Esophagus squamous epithelium (tissue), 5 donors: ENCODE results near the gene COL8A1. TPM values are rescaled to one million over a fixed set of nuclear protein-coding genes. Genes with fewer than 3 reads are reported as not detected.

Experiments
- DNase-seq: peaks from one replicate; lab custom pipeline; 2025; lab: John Stamatoyannopoulos, UW
- H3K27ac ChIP-seq, 4 donors: fragments of 200-600 bp; sonication (generic); one replicate each; pipeline ENCODE4 v1.5.1; 2016 to 2019; ENCODE audit warnings: mild to moderate bottlenecking in 1 of 4
- H3K27me3 ChIP-seq, 4 donors: fragments of 200-600 bp; sonication (generic); 1 replicate in 3 of 4; 2 replicates in 1 of 4; pipeline versions ENCODE4 v1.5.1 to v1.6.0; 2017 to 2021; ENCODE audit warnings: antibody characterized with exemption in 1 of 4
- H3K36me3 ChIP-seq, 3 donors: fragments of 200-600 bp; sonication (generic); one replicate each; pipeline ENCODE4 v1.5.1; 2016 to 2019
- H3K4me1 ChIP-seq, 3 donors: fragments of 200-600 bp; sonication (generic); one replicate each; pipeline ENCODE4 v1.5.1; 2017 to 2019
- H3K4me3 ChIP-seq, 4 donors: fragments of 200-600 bp; sonication (generic); 1 replicate in 3 of 4; 2 replicates in 1 of 4; pipeline ENCODE4 v1.5.1; 2016 to 2019; ENCODE audit warnings: mild to moderate bottlenecking in 2 of 4, moderate library complexity in 1 of 4
- H3K9me3 ChIP-seq, 3 donors: fragments of 200-600 bp; sonication (generic); one replicate each; pipeline ENCODE4 v1.5.1; 2016 to 2019
- POLR2A ChIP-seq, 4 donors: fragments of 450-650 bp; IDR thresholded peaks; one replicate each; pipeline ENCODE4 v1.6.1; 2017; ENCODE audit warnings: antibody characterized with exemption in 4 of 4, mild to moderate bottlenecking in 4 of 4, moderate library complexity in 3 of 4
- WGBS, 2 donors: methylation state at CpG; one replicate each; pipeline ENCODE4 v1.1.5; 2018; 5-methylcytosine and 5-hydroxymethylcytosine counted together
- intact Hi-C: fragments of 100-400 bp; cut with DNase I; formaldehyde crosslinking; loops from one replicate; pipeline ENCODE4 v1.15.0; 2022
- total RNA-seq, 4 donors: library from RNA; depleted of rRNA; stranded (reverse); fragments of >200 nt; gene quantifications; one replicate each; pipeline ENCODE4 v1.1.0, GENCODE V29; 2016
- TF ChIP-seq, protein P1 (sequence below), 6 experiments: fragments of 450-650 bp in 4 of 6; fragments of 200-600 bp in 2 of 6; sonication (generic) in 2 of 6; IDR thresholded peaks; one replicate each; pipeline ENCODE4 v1.5.1; 2016 to 2019; ENCODE audit warnings: antibody characterized with exemption in 6 of 6, mild to moderate bottlenecking in 4 of 6, moderate library complexity in 4 of 6
- donor health status: DM: yes; HTN: yes; CAD: no.

The COL8A1 gene
- total RNA-seq, 4 donors from 2014 or later = 2.3 to 15.6 (median 5.0) TPM

DNA sequence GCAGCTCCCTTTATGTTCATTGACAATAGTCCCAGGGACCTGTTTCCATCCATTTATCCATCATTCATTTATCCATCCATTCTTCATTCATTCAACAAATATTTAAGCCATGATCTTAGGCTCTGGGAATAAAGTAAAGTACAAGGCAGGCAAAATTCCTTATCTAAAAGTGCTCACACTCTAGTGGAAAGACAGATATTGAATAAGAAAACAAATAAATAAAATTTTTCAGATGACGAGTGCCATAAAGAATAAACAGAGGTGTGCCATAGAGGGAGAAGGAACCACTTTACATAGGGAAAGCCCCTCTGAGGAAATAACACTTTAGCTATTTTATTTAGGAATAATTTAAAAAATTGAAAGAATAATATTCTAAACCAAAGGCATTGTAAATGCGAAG lies 76.2 kb downstream of the COL8A1 start:
- no peak for DNase-seq
- 87 to 92% methylated on average over 2 of the region's 2 CpGs for whole genome bisulfite sequencing, 2 donors
- H3K9me3 ChIP-seq = no peaks in the 10 kb centered on the region
- H3K4me3 ChIP-seq = no peak overlapping the region
- no peaks in the 10 kb centered on the region for H3K27me3 ChIP-seq
- H3K27ac ChIP-seq = no peak overlapping the region
- H3K4me1 ChIP-seq = no peaks in the 10 kb centered on the region
- TF ChIP-seq POLR2A (IDR thresholded peaks at IDR 0.05) = no peak
- TF ChIP-seq, protein P1, sequence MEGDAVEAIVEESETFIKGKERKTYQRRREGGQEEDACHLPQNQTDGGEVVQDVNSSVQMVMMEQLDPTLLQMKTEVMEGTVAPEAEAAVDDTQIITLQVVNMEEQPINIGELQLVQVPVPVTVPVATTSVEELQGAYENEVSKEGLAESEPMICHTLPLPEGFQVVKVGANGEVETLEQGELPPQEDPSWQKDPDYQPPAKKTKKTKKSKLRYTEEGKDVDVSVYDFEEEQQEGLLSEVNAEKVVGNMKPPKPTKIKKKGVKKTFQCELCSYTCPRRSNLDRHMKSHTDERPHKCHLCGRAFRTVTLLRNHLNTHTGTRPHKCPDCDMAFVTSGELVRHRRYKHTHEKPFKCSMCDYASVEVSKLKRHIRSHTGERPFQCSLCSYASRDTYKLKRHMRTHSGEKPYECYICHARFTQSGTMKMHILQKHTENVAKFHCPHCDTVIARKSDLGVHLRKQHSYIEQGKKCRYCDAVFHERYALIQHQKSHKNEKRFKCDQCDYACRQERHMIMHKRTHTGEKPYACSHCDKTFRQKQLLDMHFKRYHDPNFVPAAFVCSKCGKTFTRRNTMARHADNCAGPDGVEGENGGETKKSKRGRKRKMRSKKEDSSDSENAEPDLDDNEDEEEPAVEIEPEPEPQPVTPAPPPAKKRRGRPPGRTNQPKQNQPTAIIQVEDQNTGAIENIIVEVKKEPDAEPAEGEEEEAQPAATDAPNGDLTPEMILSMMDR (IDR thresholded peaks at IDR 0.05) = no peak
- H3K36me3 ChIP-seq = no peaks in the 10 kb centered on the region
- intact Hi-C loops = no loop called here

DNA sequence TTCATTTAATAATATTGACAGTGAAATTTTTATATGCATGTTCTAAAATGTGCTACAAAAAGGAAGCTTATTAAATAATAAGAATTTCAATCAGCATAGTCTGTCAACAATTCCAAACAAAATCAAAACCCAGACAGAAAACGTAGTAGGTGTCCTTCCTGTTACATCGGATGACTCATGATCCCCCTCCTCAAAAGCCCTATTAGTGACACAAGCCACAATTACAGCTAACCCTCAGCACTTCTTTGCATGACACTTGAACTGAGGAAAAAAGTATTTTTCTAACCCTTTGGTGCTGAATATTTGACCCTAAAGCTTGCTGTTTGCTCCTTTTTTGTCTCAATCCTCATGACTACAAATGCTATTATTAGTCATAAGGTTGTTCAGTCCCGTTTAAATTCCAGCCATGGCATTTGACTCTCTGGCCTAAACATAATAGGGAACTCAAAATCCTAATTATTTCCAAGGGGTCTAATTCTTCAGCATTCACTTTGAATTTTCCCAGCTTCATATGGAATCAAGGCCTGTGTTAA lies 78.1 kb downstream of the COL8A1 start:
- H3K27me3 ChIP-seq = no peaks in the 10 kb centered on the region
- H3K9me3 ChIP-seq = no peaks in the 10 kb centered on the region
- intact Hi-C loops = no loop called here
- H3K27ac ChIP-seq = no peak overlapping the region
- H3K4me3 ChIP-seq = no peak overlapping the region
- no peaks in the 10 kb centered on the region for H3K36me3 ChIP-seq
- no peak for DNase-seq
- WGBS, 2 donors = 44 to 55% methylated on average over 3 of the region's 3 CpGs
- H3K4me1 ChIP-seq = peaks cover 0 to 5% (median 0%) of the 10 kb centered on the region in 3 donors
- TF ChIP-seq POLR2A (IDR thresholded peaks at IDR 0.05) = no peak
- TF ChIP-seq, protein P1 (IDR thresholded peaks at IDR 0.05) = no peak

DNA sequence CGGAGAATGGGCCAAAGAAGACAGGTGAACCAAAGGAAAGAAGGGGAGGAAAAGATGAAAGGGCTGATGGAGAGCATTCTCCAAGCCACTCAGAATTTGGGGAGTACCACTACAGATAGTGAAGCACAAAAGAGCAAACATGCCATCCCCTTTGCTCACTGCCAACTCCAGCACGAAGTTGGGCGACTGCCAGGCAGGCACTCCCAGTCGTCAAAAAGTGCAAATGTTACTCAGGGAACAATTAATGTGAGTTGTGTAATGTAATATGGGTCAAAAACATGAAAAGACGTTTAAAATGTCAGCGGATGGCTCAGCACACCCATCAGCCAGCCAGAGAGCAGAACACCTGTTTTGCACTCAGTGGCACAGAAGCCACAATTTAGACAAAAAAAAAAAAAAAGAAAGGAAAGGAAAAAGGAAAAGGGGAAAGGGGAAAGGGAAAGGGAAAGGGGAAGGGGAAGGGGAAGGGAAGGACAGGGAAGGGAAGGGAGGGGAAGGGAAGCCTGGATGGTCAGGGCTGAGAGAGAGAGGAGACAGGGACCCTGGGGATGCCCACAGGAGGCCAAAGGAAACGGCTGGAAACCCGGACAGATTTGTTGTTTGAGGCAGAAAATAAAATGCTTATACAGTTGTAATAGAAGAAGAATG lies 82.7 kb downstream of the COL8A1 start:
- Histone ChIP-seq H3K4me3 (no peak overlapping the region), H3K9me3 (no peaks in the 10 kb centered on the region), H3K36me3 (no peaks in the 10 kb centered on the region), H3K4me1 (peaks cover 0 to 5% (median 0%) of the 10 kb centered on the region in 3 donors), H3K27ac (no peak overlapping the region), H3K27me3 (no peaks in the 10 kb centered on the region)
- intact Hi-C loops = no loop called here
- whole genome bisulfite sequencing, 2 donors = 26 to 36% methylated on average over 8 of the region's 8 CpGs
- TF ChIP-seq, protein P1 (IDR thresholded peaks at IDR 0.05) = no peak
- no peak for TF ChIP-seq POLR2A (IDR thresholded peaks at IDR 0.05)
- DNase-seq = no peak

DNA sequence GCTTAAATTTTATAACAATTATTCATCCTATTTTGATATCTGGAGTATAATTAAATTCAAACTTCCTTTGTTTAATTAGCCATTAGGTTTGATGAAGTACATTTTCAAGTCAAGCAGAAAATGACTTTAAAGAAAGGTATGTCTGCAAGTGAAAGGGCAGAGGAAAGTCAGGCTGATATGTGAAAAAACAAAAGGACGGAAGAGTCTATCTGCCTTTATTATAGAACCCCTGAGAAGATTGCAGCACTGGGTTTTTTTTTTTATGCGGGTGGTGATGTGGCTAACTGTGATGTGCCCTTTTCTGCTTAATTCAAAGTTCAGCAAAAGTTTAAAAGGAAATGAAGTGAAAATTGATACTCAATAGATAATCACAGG lies 83.2 kb downstream of the COL8A1 start:
- Histone ChIP-seq H3K4me1 (peaks cover 0 to 5% (median 0%) of the 10 kb centered on the region in 3 donors), H3K27ac (no peak overlapping the region), H3K4me3 (no peak overlapping the region), H3K27me3 (no peaks in the 10 kb centered on the region), H3K9me3 (no peaks in the 10 kb centered on the region), H3K36me3 (no peaks in the 10 kb centered on the region)
- DNase-seq = no peak
- TF ChIP-seq, protein P1 (IDR thresholded peaks at IDR 0.05) = no peak
- TF ChIP-seq POLR2A (IDR thresholded peaks at IDR 0.05) = no peak
- WGBS, 2 donors = 42 to 69% methylated on average over 2 of the region's 2 CpGs
- intact Hi-C loops = no loop called here

DNA sequence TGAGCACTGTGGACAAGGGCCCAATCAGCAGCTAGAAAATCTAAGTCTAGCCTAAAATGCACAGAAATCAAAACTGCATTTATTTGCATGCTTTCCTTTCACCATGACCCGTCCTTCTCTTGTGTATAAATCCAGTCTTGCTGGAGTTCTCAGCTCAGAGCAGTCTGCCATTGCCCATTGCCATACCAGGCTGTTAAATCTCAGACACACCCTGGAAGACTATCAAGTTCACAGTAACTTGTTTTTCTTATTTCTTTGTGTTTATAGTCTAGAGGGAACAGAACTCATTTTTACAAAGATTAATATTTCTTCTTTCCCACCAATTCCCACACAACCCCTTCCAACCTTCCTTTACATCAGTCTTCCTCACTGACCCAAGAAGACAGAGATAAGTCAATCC lies 85.9 kb downstream of the COL8A1 start:
- no peak for TF ChIP-seq POLR2A (IDR thresholded peaks at IDR 0.05)
- TF ChIP-seq, protein P1 (IDR thresholded peaks at IDR 0.05) = no peak
- Histone ChIP-seq H3K36me3 (no peaks in the 10 kb centered on the region), H3K27ac (no peak overlapping the region), H3K4me1 (peaks cover 0 to 5% (median 0%) of the 10 kb centered on the region in 3 donors), H3K4me3 (no peak overlapping the region), H3K9me3 (no peaks in the 10 kb centered on the region), H3K27me3 (no peaks in the 10 kb centered on the region)
- DNase-seq = no peak
- WGBS, 2 donors = 15 to 63% methylated on average over 1 of the region's 1 CpG
- intact Hi-C loops = no loop called here
